Measurements from ENCODE around the gene CACNA2D3.

The CACNA2D3 gene

DNA sequence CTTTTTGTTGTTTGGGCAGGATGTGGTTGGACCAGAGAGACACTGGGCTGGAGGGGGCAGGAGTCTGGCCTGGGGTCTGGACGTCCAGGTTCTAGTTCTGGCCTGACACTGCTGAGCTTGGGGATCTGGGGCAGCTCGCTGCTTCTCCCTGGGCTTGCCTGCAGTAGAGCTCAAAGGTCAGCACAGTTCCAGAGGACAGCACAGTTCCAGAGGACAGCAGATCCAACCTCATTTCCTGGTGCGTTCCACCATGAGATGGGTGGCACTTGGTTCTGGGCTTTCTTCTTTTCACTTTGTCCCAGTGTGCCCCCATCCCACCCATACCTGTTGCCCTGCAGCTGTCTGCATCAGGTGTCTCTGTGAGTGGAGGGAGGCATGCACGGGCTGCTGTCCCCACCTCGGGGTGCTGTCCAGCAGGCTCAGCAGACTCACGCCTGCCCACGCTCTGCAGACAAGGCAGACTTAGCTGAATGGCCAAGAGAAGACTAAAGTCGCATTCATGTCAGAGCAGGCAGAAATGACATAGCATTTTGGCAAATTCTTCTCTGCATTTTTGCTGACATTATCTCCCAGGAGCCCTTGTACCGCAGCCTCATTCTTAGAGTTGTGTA, 16.7 kb downstream of the CACNA2D3 start:
- Histone ChIP-seq H3K9me3 (replicated peaks; ENCODE audit: insufficient read depth, low read length) (no peaks in the 10 kb centered on the region), H3K4me3 (ENCODE audit: low read length) (no peak overlapping the region), H4K20me1 (ENCODE audit: insufficient read depth, low read length) (no peaks in the 10 kb centered on the region), H3K79me2 (ENCODE audit: low read length) (no peaks in the 10 kb centered on the region), H3F3A (ENCODE audit: insufficient read depth, low read length) (no peaks in the 10 kb centered on the region), H3K9me2 (replicated peaks; ENCODE audit: insufficient read depth, low read length) (no peaks in the 10 kb centered on the region), H3K9ac (ENCODE audit: low read length) (no peak overlapping the region), H3K36me3 (replicated peaks; ENCODE audit: insufficient read depth, low read length) (no peaks in the 10 kb centered on the region), H3K27ac (ENCODE audit: low read length) (no peak overlapping the region), H3K4me2 (ENCODE audit: low read depth, low read length) (no peak overlapping the region), H3K4me1 (ENCODE audit: low read length) (no peaks in the 10 kb centered on the region), H2AFZ (ENCODE audit: low read length) (no peak overlapping the region), H3K27me3 (replicated peaks; ENCODE audit: insufficient read depth, low read length) (no peaks in the 10 kb centered on the region)
- no peak for DNase-seq
- TF ChIP-seq EZH2 (optimal IDR thresholded peaks at IDR 0.05; ENCODE audit: low read depth, low read length) = no peak
- no peak for TF ChIP-seq EZH2phosphoT487 (IDR thresholded peaks at IDR 0.05; ENCODE audit: low read length)
- TF ChIP-seq, protein P1, sequence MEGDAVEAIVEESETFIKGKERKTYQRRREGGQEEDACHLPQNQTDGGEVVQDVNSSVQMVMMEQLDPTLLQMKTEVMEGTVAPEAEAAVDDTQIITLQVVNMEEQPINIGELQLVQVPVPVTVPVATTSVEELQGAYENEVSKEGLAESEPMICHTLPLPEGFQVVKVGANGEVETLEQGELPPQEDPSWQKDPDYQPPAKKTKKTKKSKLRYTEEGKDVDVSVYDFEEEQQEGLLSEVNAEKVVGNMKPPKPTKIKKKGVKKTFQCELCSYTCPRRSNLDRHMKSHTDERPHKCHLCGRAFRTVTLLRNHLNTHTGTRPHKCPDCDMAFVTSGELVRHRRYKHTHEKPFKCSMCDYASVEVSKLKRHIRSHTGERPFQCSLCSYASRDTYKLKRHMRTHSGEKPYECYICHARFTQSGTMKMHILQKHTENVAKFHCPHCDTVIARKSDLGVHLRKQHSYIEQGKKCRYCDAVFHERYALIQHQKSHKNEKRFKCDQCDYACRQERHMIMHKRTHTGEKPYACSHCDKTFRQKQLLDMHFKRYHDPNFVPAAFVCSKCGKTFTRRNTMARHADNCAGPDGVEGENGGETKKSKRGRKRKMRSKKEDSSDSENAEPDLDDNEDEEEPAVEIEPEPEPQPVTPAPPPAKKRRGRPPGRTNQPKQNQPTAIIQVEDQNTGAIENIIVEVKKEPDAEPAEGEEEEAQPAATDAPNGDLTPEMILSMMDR (IDR thresholded peaks at IDR 0.05; ENCODE audit: low read length) = no peak

DNA sequence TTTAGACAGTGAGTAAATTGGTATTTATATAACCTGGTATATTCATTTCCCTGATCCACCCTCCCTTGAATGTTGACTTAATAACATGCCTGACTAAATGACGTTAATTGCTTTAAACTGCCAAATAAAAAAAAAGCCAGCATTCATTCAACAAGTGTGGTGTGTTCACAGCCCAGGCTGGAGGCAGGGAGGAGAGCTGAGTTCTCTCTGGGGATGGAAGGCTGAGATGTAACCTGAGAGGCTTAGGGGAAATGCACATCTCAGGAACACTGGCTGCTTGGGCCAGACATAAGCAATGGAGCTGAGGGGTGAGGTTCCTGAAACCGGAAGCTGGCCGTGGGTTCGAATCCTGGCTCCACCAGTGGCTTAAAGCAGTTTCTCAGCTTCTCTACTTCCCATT, 17.3 kb downstream of the CACNA2D3 start:
- TF ChIP-seq EZH2phosphoT487 (IDR thresholded peaks at IDR 0.05; ENCODE audit: low read length) (no peak), EZH2 (optimal IDR thresholded peaks at IDR 0.05; ENCODE audit: low read depth, low read length) (no peak)
- TF ChIP-seq, protein P1 (IDR thresholded peaks at IDR 0.05; ENCODE audit: low read length) = no peak
- no peaks in the 10 kb centered on the region for H3K27me3 ChIP-seq (replicated peaks; ENCODE audit: insufficient read depth, low read length)
- no peak for DNase-seq
- no peaks in the 10 kb centered on the region for H3K9me2 ChIP-seq (replicated peaks; ENCODE audit: insufficient read depth, low read length)
- no peak overlapping the region for H2AFZ ChIP-seq (ENCODE audit: low read length)
- H3K36me3 ChIP-seq (replicated peaks; ENCODE audit: insufficient read depth, low read length) = no peaks in the 10 kb centered on the region
- H3K4me3 ChIP-seq (ENCODE audit: low read length) = no peak overlapping the region
- no peaks in the 10 kb centered on the region for H3F3A ChIP-seq (ENCODE audit: insufficient read depth, low read length)
- H3K4me2 ChIP-seq (ENCODE audit: low read depth, low read length) = no peak overlapping the region
- no peak overlapping the region for H3K9ac ChIP-seq (ENCODE audit: low read length)
- no peaks in the 10 kb centered on the region for H3K9me3 ChIP-seq (replicated peaks; ENCODE audit: insufficient read depth, low read length)
- H3K79me2 ChIP-seq (ENCODE audit: low read length) = no peaks in the 10 kb centered on the region
- H3K27ac ChIP-seq (ENCODE audit: low read length) = no peak overlapping the region
- no peaks in the 10 kb centered on the region for H4K20me1 ChIP-seq (ENCODE audit: insufficient read depth, low read length)
- no peaks in the 10 kb centered on the region for H3K4me1 ChIP-seq (ENCODE audit: low read length)

DNA sequence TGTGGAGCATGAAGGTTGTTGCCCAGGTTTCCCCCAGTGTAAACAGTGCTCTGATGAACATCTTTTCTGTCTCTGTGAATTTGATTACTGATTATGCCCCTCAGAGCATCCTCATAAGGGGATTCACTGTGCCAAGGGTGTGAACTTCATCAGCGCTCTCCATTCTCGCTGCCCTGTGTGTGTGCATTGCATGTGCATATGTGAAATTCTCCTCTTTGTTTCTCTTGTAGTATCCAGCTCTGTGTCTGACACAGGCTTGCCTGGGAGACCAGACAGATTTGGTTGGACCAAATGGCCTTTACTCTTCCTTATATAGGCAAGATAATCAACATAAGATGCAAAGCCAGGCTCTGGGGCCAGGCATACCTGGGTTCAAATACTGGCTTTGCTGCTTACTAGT, 21.9 kb downstream of the CACNA2D3 start:
- Histone ChIP-seq H3F3A (ENCODE audit: insufficient read depth, low read length) (no peaks in the 10 kb centered on the region), H3K36me3 (replicated peaks; ENCODE audit: insufficient read depth, low read length) (no peaks in the 10 kb centered on the region), H3K27ac (ENCODE audit: low read length) (no peak overlapping the region), H3K9me3 (replicated peaks; ENCODE audit: insufficient read depth, low read length) (no peaks in the 10 kb centered on the region), H3K27me3 (replicated peaks; ENCODE audit: insufficient read depth, low read length) (no peaks in the 10 kb centered on the region), H3K4me2 (ENCODE audit: low read depth, low read length) (no peak overlapping the region), H3K4me3 (ENCODE audit: low read length) (no peak overlapping the region), H4K20me1 (ENCODE audit: insufficient read depth, low read length) (no peaks in the 10 kb centered on the region), H3K9ac (ENCODE audit: low read length) (no peak overlapping the region), H2AFZ (ENCODE audit: low read length) (no peak overlapping the region), H3K79me2 (ENCODE audit: low read length) (no peaks in the 10 kb centered on the region), H3K4me1 (ENCODE audit: low read length) (no peaks in the 10 kb centered on the region), H3K9me2 (replicated peaks; ENCODE audit: insufficient read depth, low read length) (no peaks in the 10 kb centered on the region)
- DNase-seq = no peak
- no peak for TF ChIP-seq EZH2phosphoT487 (IDR thresholded peaks at IDR 0.05; ENCODE audit: low read length)
- TF ChIP-seq, protein P1 (IDR thresholded peaks at IDR 0.05; ENCODE audit: low read length) = no peak
- TF ChIP-seq EZH2 (optimal IDR thresholded peaks at IDR 0.05; ENCODE audit: low read depth, low read length) = no peak
